Esophagus squamous epithelium (tissue), 4 donors: ENCODE measurements around the gene RBM33.

Source experiments
- POLR2A ChIP-seq, 4 donors: fragments of 450-650 bp; IDR thresholded peaks; one replicate each; pipeline ENCODE4 v1.6.1; 2017; ENCODE audit warnings: antibody characterized with exemption in 4 of 4, mild to moderate bottlenecking in 4 of 4, moderate library complexity in 3 of 4
- TF ChIP-seq, protein P1 (sequence below), 6 experiments: fragments of 450-650 bp in 4 of 6; fragments of 200-600 bp in 2 of 6; sonication (generic) in 2 of 6; IDR thresholded peaks; one replicate each; pipeline ENCODE4 v1.5.1; 2016 to 2019; ENCODE audit warnings: antibody characterized with exemption in 6 of 6, mild to moderate bottlenecking in 4 of 6, moderate library complexity in 4 of 6

DNA sequence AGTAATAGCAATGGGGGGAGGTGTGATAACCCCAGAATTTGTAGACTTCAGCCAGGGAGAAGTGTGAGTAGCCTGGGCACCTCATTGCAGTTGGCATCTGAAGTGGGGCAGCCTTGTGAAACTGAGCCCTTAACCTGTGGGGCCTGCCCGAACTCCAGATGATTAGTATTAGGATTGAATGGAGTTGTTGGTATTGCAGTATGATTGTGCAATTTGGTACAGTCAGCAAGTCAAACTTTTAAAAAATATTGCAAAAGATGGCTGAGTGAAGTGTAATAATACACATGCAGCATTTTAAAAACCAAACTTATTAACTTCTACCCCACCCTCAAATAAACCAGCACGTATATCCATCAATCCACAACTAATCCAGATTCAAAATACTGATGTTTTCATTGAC, 9.3 kb downstream of the RBM33 start:
- no peak for TF ChIP-seq POLR2A (IDR thresholded peaks at IDR 0.05)
- TF ChIP-seq, protein P1, sequence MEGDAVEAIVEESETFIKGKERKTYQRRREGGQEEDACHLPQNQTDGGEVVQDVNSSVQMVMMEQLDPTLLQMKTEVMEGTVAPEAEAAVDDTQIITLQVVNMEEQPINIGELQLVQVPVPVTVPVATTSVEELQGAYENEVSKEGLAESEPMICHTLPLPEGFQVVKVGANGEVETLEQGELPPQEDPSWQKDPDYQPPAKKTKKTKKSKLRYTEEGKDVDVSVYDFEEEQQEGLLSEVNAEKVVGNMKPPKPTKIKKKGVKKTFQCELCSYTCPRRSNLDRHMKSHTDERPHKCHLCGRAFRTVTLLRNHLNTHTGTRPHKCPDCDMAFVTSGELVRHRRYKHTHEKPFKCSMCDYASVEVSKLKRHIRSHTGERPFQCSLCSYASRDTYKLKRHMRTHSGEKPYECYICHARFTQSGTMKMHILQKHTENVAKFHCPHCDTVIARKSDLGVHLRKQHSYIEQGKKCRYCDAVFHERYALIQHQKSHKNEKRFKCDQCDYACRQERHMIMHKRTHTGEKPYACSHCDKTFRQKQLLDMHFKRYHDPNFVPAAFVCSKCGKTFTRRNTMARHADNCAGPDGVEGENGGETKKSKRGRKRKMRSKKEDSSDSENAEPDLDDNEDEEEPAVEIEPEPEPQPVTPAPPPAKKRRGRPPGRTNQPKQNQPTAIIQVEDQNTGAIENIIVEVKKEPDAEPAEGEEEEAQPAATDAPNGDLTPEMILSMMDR (IDR thresholded peaks at IDR 0.05): no peak
